Left ventricle myocardium inferior (tissue), 1 donor: ENCODE measurements around the gene PPP2R5A. TPM values are rescaled to one million over a fixed set of nuclear protein-coding genes. Genes with fewer than 3 reads are reported as not detected.
A peak's percentile ranks its signal among the peaks of the same experiment; 100 is the strongest.

ENCODE experiments used
- DNase-seq: peaks from one replicate; pipeline ENCODE4 v3.0.0-alpha.2; 2020
- H3K27ac ChIP-seq: fragments of 200-600 bp; replicated peaks from 2 replicates; pipeline ENCODE4 v1.8.0; 2021
- H3K27me3 ChIP-seq: fragments of 200-600 bp; 2 replicates; pipeline ENCODE4 v1.8.0; 2021; ENCODE audit warnings: low read depth
- H3K36me3 ChIP-seq: fragments of 200-600 bp; 2 replicates; pipeline ENCODE4 v1.8.0; 2021
- H3K4me1 ChIP-seq: fragments of 200-600 bp; 2 replicates; pipeline ENCODE4 v1.8.0; 2021
- H3K4me3 ChIP-seq: fragments of 200-600 bp; 2 replicates; pipeline ENCODE4 v1.8.0; 2021; ENCODE audit warnings: mild to moderate bottlenecking, moderate library complexity
- H3K9me3 ChIP-seq: fragments of 200-600 bp; replicated peaks from 2 replicates; pipeline ENCODE4 v1.8.0; 2021
- CTCF ChIP-seq: fragments of 200-600 bp; IDR thresholded peaks from 2 replicates; pipeline ENCODE4 v1.8.0; 2021; ENCODE audit warnings: antibody characterized with exemption, mild to moderate bottlenecking, borderline replicate concordance
- intact Hi-C: fragments of 100-400 bp; cut with micrococcal nuclease; formaldehyde crosslinking; loops from one replicate; pipeline ENCODE4 v1.11.0; 2022
- total RNA-seq: library from RNA; stranded (reverse); fragmentation: NEBNext Ultra II Directional; extraction: Animal tissue kit (Norgen Biotek cat#: 25700); gene quantifications from one replicate; pipeline ENCODE4 v1.2.1, GENCODE V29; 2021
- donor health status: DM: no; HTN: yes; CAD: no; lungs with severe emphysema.

The PPP2R5A gene
- total RNA-seq, 1 donor from 2014 or later: 69.3 TPM

- H3K27me3 ChIP-seq: no peaks in the 10 kb centered on the region
- H3K4me1 ChIP-seq: peaks cover 12% of the 10 kb centered on the region
- H3K4me3 ChIP-seq: no peak overlapping the region
- no peaks in the 10 kb centered on the region for H3K9me3 ChIP-seq
- no peak for TF ChIP-seq CTCF
- no peak overlapping the region for H3K27ac ChIP-seq
- DNase-seq: no peak
- no peaks in the 10 kb centered on the region for H3K36me3 ChIP-seq
- intact Hi-C loops: no loop called here
These were observed 17.8 kb upstream of the PPP2R5A start for GRCh38 chr1:212267460-212267859.

GRCh38 chr1:212269306-212269705 is 15.9 kb upstream of the PPP2R5A start:
- H3K9me3 ChIP-seq: no peaks in the 10 kb centered on the region
- DNase-seq: no peak
- H3K27ac ChIP-seq: no peak overlapping the region
- intact Hi-C loops: no loop called here
- H3K27me3 ChIP-seq: no peaks in the 10 kb centered on the region
- H3K36me3 ChIP-seq: no peaks in the 10 kb centered on the region
- no peak for TF ChIP-seq CTCF
- peaks cover 17% of the 10 kb centered on the region for H3K4me1 ChIP-seq
- no peak overlapping the region for H3K4me3 ChIP-seq

GRCh38 chr1:212270564-212270963 is 14.6 kb upstream of the PPP2R5A start:
- no peak for DNase-seq
- intact Hi-C loops: no loop called here
- Histone ChIP-seq H3K27ac (no peak overlapping the region), H3K9me3 (no peaks in the 10 kb centered on the region), H3K4me1 (peaks cover 17% of the 10 kb centered on the region), H3K36me3 (no peaks in the 10 kb centered on the region), H3K4me3 (no peak overlapping the region), H3K27me3 (no peaks in the 10 kb centered on the region)
- TF ChIP-seq CTCF: no peak

GRCh38 chr1:212271234-212271633 is 14.0 kb upstream of the PPP2R5A start:
- DNase-seq: no peak
- Histone ChIP-seq H3K9me3 (no peaks in the 10 kb centered on the region), H3K27me3 (no peaks in the 10 kb centered on the region), H3K4me3 (no peak overlapping the region), H3K36me3 (no peaks in the 10 kb centered on the region), H3K27ac (no peak overlapping the region), H3K4me1 (peaks cover 17% of the 10 kb centered on the region)
- intact Hi-C loops: no loop called here
- TF ChIP-seq CTCF: no peak

GRCh38 chr1:212271823-212272485 is 13.3 kb upstream of the PPP2R5A start:
- H3K9me3 ChIP-seq: no peaks in the 10 kb centered on the region
- DNase-seq: peak; percentile 42
- no peaks in the 10 kb centered on the region for H3K36me3 ChIP-seq
- no peaks in the 10 kb centered on the region for H3K27me3 ChIP-seq
- H3K27ac ChIP-seq: peak overlapping the region; percentile 6
- intact Hi-C loops: no loop called here
- TF ChIP-seq CTCF: no peak
- H3K4me3 ChIP-seq: no peak overlapping the region
- peaks cover 17% of the 10 kb centered on the region for H3K4me1 ChIP-seq
